GM12878 (cell line): ENCODE data around the gene NRG3. TPM values are rescaled to one million over a fixed set of nuclear protein-coding genes. Genes with fewer than 3 reads are reported as not detected.

Source experiments
- ATAC-seq: fragments of 200-7000 bp; cut with Tn5 transposase; 3 replicates; pipeline ENCODE4 v1.9.1; 2020; ENCODE audit warnings: mild to moderate bottlenecking, moderate library complexity
- BruUV-seq: library from RNA; stranded (reverse); fragments of 400-500 nt; replicated peaks from 2 replicates; lab custom pipeline; 2021; lab: Mats Ljungman, UMichigan
- CTCF ChIA-PET: fragments of 300-600 bp; sonication (Branson Sonifier 250); formaldehyde crosslinking; extraction: SDS; loops from one replicate; lab custom pipeline; 2021; ENCODE audit warnings: inconsistent platforms; lab: Yijun Ruan, JAX
- POLR2A ChIA-PET: fragments of 350-600 bp; formaldehyde crosslinking; extraction: SDS; loops from one replicate; lab custom pipeline; 2021; ENCODE audit warnings: inconsistent platforms; lab: Charles Lee
- RAD21 ChIA-PET: fragments of 300-600 bp; sonication (Branson Sonifier 250); formaldehyde crosslinking; loops from one replicate; lab custom pipeline; 2023; ENCODE audit warnings: antibody characterized with exemption; ENCODE audit not compliant: unreplicated experiment; lab: Charles Lee
- SMC1A ChIA-PET: fragments of 300-600 bp; sonication (Branson Sonifier 250); formaldehyde crosslinking; loops from one replicate; lab custom pipeline; 2023; ENCODE audit not compliant: unreplicated experiment, uncharacterized antibody; lab: Charles Lee
- DNase-seq: peaks from one replicate; pipeline ENCODE4 v3.0.0-alpha.2; 2011; ENCODE audit warnings: low read depth, low spot score
- FAIRE-seq: peaks from 3 replicates; lab custom pipeline; 2011; peaks lifted over from hg19 to GRCh38; lab: Jason Lieb, UNC
- H2AFZ ChIP-seq: 2 replicates; pipeline ENCODE4 v1.6.0; 2011; ENCODE audit warnings: low read depth, low read length, control low read depth; ENCODE audit not compliant: control insufficient read depth
- H3K27ac ChIP-seq: 2 replicates; pipeline ENCODE4 v1.5.1; 2011; ENCODE audit warnings: control low read depth; ENCODE audit not compliant: control insufficient read depth, insufficient read depth
- H3K27me3 ChIP-seq, 2 experiments: replicated peaks in 1 of 2; 2 replicates each; pipeline versions ENCODE4 v1.6.0 to v1.6.1; 2011; ENCODE audit warnings: low read length in 1 of 2; ENCODE audit not compliant: control insufficient read depth in 2 of 2, insufficient read depth in 2 of 2
- H3K36me3 ChIP-seq, 2 experiments: 2 replicates each; pipeline ENCODE4 v1.5.1; 2011; ENCODE audit warnings: low read length in 1 of 2; ENCODE audit not compliant: control insufficient read depth in 2 of 2, insufficient read depth in 2 of 2
- H3K4me1 ChIP-seq: 2 replicates; pipeline ENCODE4 v1.6.1; 2011; ENCODE audit warnings: mild to moderate bottlenecking, low read length, moderate library complexity, mixed read lengths; ENCODE audit not compliant: control insufficient read depth, insufficient read depth
- H3K4me2 ChIP-seq: 2 replicates; pipeline ENCODE4 v1.6.0; 2011; ENCODE audit warnings: control low read depth; ENCODE audit not compliant: control insufficient read depth, insufficient read depth
- H3K4me3 ChIP-seq: fragments of 200-600 bp; sonication (generic); 2 replicates; pipeline ENCODE4 v1.5.1; 2016
- H3K79me2 ChIP-seq: 2 replicates; pipeline ENCODE4 v1.6.0; 2011; ENCODE audit warnings: low read length; ENCODE audit not compliant: control insufficient read depth, insufficient read depth
- H3K9ac ChIP-seq: 2 replicates; pipeline ENCODE4 v1.8.0; 2011; ENCODE audit warnings: low read length, control low read depth, mixed read lengths; ENCODE audit not compliant: control insufficient read depth, insufficient read depth
- H3K9me3 ChIP-seq: replicated peaks from 3 replicates; pipeline ENCODE4 v1.5.1; 2011; ENCODE audit warnings: mild to moderate bottlenecking, low read length; ENCODE audit not compliant: control insufficient read depth, insufficient read depth
- H4K20me1 ChIP-seq: 2 replicates; pipeline ENCODE4 v1.6.0; 2011; ENCODE audit not compliant: control insufficient read depth, insufficient read depth
- BACH1 ChIP-seq: fragments of 450-650 bp; IDR thresholded peaks from 2 replicates; pipeline ENCODE4 v1.6.1; 2017; ENCODE audit warnings: mild to moderate bottlenecking, borderline replicate concordance
- CBFB ChIP-seq: IDR thresholded peaks from 2 replicates; pipeline ENCODE4 v1.6.1; 2016; ENCODE audit warnings: antibody characterized with exemption, low read depth
- CBX5 ChIP-seq: sonication (generic); IDR thresholded peaks from 2 replicates; pipeline ENCODE4 v1.6.1; 2016; ENCODE audit warnings: low read depth, moderate library complexity, mild to moderate bottlenecking, inconsistent platforms
- CHD1 ChIP-seq: IDR thresholded peaks from 2 replicates; pipeline ENCODE4 v1.6.1; 2012; ENCODE audit warnings: low read depth, low read length, improper control_type of control experiment
- FOS ChIP-seq: IDR thresholded peaks from 3 replicates; pipeline ENCODE4 v1.6.1; 2011; ENCODE audit warnings: borderline replicate concordance; ENCODE audit not compliant: insufficient read length; ENCODE audit errors: extremely low read depth
- FOXM1 ChIP-seq: IDR thresholded peaks from 2 replicates; pipeline ENCODE4 v1.6.1; 2012; ENCODE audit warnings: low read depth, mild to moderate bottlenecking, inconsistent platforms, low read length, moderate library complexity
- KDM1A ChIP-seq: fragments of 200-600 bp; sonication (generic); IDR thresholded peaks from 2 replicates; pipeline ENCODE4 v1.6.1; 2016; ENCODE audit warnings: borderline replicate concordance
- MXI1 ChIP-seq: fragments of 150-350 bp; IDR thresholded peaks from 2 replicates; pipeline ENCODE4 v1.6.1; 2011; ENCODE audit warnings: low read depth, mild to moderate bottlenecking, inconsistent platforms, low read length, improper control_type of control experiment
- MYB ChIP-seq: fragments of 150-350 bp; IDR thresholded peaks from 2 replicates; pipeline ENCODE4 v1.6.1; 2014; ENCODE audit warnings: mild to moderate bottlenecking, low read depth, low read length, borderline replicate concordance
- NFXL1 ChIP-seq: fragments of 450-650 bp; IDR thresholded peaks from 2 replicates; pipeline ENCODE4 v1.6.1; 2017; ENCODE audit warnings: antibody characterized with exemption, mild to moderate bottlenecking, borderline replicate concordance
- NR2C2 ChIP-seq: IDR thresholded peaks from 2 replicates; pipeline ENCODE4 v1.6.1; 2011; ENCODE audit warnings: borderline replicate concordance, low read depth; ENCODE audit not compliant: control insufficient read depth, insufficient read length
- PML ChIP-seq: IDR thresholded peaks from 2 replicates; pipeline ENCODE4 v1.6.1; 2012; ENCODE audit warnings: low read length, inconsistent platforms
- POLR2A ChIP-seq: IDR thresholded peaks from 2 replicates; pipeline ENCODE4 v1.6.1; 2011; ENCODE audit warnings: low read depth, mild to moderate bottlenecking, low read length
- RELA ChIP-seq: fragments of 450-650 bp; IDR thresholded peaks from 2 replicates; pipeline ENCODE4 v1.8.0; 2014; ENCODE audit warnings: borderline replicate concordance; ENCODE audit not compliant: partially characterized antibody
- YBX1 ChIP-seq: fragments of 450-650 bp; IDR thresholded peaks from 2 replicates; pipeline ENCODE4 v1.6.1; 2016; ENCODE audit warnings: antibody characterized with exemption
- YY1 ChIP-seq: IDR thresholded peaks from 2 replicates; pipeline ENCODE4 v1.6.1; 2011; ENCODE audit warnings: low read depth, mild to moderate bottlenecking, low read length
- ZZZ3 ChIP-seq: IDR thresholded peaks from 2 replicates; pipeline ENCODE4 v1.6.1; 2011; ENCODE audit warnings: low read depth; ENCODE audit not compliant: control insufficient read depth, insufficient read length
- in situ Hi-C: fragments of 300-500 bp; cut with MboI; formaldehyde crosslinking; loops from 9 replicates; pipeline ENCODE4 v1.14.3; 2018; ENCODE audit warnings: mixed read lengths
- intact Hi-C: fragments of 100-400 bp; cut with micrococcal nuclease; formaldehyde crosslinking; loops from one replicate; pipeline ENCODE4 v1.14.2; 2022; ENCODE audit not compliant: unreplicated experiment
- polyA plus RNA-seq, 11 experiments: library from polyadenylated mRNA; depleted of rRNA in 4 of 11; unstranded in 6 of 11; stranded (reverse) in 5 of 11; fragments of >200 nt; fragmentation: Nextera tagmentation in 4 of 11; fragmentation: Illumina TruSeq in 1 of 11; extraction: Ambion mirVana in 4 of 11; extraction: Trizol in 1 of 11; gene quantifications; 1 replicate in 1 of 11; 2 replicates in 10 of 11; pipeline versions ENCODE4 v1.2.1 to v1.2.3, GENCODE V29; 2011 to 2016; ENCODE audit warnings: inconsistent platforms in 2 of 11, missing spikeins in 2 of 11, low read depth in 1 of 11
- total RNA-seq, 4 experiments: library from RNA; depleted of rRNA in 3 of 4; stranded (reverse); fragments of >200 nt in 3 of 4; fragmentation: Illumina TruSeq in 1 of 4; extraction: Trizol in 1 of 4; gene quantifications; 2 replicates each; pipeline versions ENCODE4 v1.2.1 to v1.2.3, GENCODE V29; 2013 to 2021
- TF ChIP-seq, protein P1 (sequence below): fragments of 450-650 bp; IDR thresholded peaks from 2 replicates; pipeline ENCODE4 v1.6.1; 2016; ENCODE audit warnings: mild to moderate bottlenecking
- TF ChIP-seq, protein P2 (sequence below): fragments of 450-650 bp; IDR thresholded peaks from 2 replicates; pipeline ENCODE4 v1.6.1; 2014; ENCODE audit warnings: mild to moderate bottlenecking

The NRG3 gene
- total and polyA plus RNA-seq, 10 of the 15 experiments (the other 5 are each of a cell fraction or from before 2014, with no cell fraction given) = 0.03 to 0.41 (median 0.17) TPM; not detected in 3

DNA sequence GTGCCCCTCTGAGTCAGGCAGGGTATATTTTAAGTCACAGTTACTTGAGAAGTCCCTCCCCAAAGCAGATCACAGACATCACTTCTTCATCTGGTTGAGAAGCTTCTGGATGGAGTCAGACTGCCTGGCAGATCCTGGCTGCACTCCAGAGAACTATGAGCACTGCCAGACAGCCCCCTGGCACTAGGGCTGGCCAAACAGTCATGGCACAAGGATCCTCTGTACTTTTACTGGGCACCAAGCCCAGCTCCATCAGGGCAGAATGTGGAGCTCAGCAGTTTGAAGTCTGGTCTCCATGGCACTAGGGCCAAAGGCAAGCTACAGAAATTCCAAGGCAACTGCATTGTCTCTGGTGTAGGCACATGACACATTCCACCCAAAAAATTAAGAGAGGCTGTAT is 162.1 kb downstream of the NRG3 start:
- ATAC-seq (no peak), DNase-seq (no peak), FAIRE-seq (no peak)
- CTCF ChIA-PET = no interaction called here
- in situ Hi-C loops = no loop called here
- H3K27me3 ChIP-seq = no peaks in the 10 kb centered on the region
- no peaks in the 10 kb centered on the region for H3K79me2 ChIP-seq
- H3K4me3 ChIP-seq = no peak overlapping the region
- no peak overlapping the region for H3K27ac ChIP-seq
- H3K4me2 ChIP-seq = no peak overlapping the region
- no peaks in the 10 kb centered on the region for H3K4me1 ChIP-seq
- no peak for TF ChIP-seq BACH1
- no peak for TF ChIP-seq NFXL1
- no peak for TF ChIP-seq RELA
- no peak for TF ChIP-seq YBX1
- TF ChIP-seq CHD1 = no peak
- TF ChIP-seq NR2C2 = no peak
- no peak for TF ChIP-seq CBX5
- no peak for TF ChIP-seq FOS
- TF ChIP-seq FOXM1 = no peak
- TF ChIP-seq, protein P1, sequence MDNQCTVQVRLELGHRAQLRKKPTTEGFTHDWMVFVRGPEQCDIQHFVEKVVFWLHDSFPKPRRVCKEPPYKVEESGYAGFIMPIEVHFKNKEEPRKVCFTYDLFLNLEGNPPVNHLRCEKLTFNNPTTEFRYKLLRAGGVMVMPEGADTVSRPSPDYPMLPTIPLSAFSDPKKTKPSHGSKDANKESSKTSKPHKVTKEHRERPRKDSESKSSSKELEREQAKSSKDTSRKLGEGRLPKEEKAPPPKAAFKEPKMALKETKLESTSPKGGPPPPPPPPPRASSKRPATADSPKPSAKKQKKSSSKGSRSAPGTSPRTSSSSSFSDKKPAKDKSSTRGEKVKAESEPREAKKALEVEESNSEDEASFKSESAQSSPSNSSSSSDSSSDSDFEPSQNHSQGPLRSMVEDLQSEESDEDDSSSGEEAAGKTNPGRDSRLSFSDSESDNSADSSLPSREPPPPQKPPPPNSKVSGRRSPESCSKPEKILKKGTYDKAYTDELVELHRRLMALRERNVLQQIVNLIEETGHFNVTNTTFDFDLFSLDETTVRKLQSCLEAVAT = no peak
- TF ChIP-seq ZZZ3 = no peak
- no peak for TF ChIP-seq POLR2A
- TF ChIP-seq, protein P2, sequence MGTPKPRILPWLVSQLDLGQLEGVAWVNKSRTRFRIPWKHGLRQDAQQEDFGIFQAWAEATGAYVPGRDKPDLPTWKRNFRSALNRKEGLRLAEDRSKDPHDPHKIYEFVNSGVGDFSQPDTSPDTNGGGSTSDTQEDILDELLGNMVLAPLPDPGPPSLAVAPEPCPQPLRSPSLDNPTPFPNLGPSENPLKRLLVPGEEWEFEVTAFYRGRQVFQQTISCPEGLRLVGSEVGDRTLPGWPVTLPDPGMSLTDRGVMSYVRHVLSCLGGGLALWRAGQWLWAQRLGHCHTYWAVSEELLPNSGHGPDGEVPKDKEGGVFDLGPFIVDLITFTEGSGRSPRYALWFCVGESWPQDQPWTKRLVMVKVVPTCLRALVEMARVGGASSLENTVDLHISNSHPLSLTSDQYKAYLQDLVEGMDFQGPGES = no peak
- TF ChIP-seq YY1 = no peak
- TF ChIP-seq MXI1 = no peak
- TF ChIP-seq MYB = no peak
- TF ChIP-seq PML = no peak
- no peak for TF ChIP-seq CBFB
- no peak for TF ChIP-seq KDM1A
- H3K9me3 ChIP-seq = no peaks in the 10 kb centered on the region
- POLR2A ChIA-PET = no interaction called here
- intact Hi-C loops = no loop called here
- H3K9ac ChIP-seq = no peak overlapping the region
- BruUV-seq = no TSS peak
- H3K36me3 ChIP-seq = no peaks in the 10 kb centered on the region
- RAD21 ChIA-PET = no interaction called here
- H4K20me1 ChIP-seq = no peaks in the 10 kb centered on the region
- SMC1A ChIA-PET = no interaction called here
- H2AFZ ChIP-seq = no peak overlapping the region
